Measurements from ENCODE around the gene ARHGEF26.
"Not testable (repeated sequence)": the region's sequence is repeated elsewhere in the genome, so short reads cannot be mapped to it uniquely, and the experiment has no call there.

Gene ARHGEF26, protein sequence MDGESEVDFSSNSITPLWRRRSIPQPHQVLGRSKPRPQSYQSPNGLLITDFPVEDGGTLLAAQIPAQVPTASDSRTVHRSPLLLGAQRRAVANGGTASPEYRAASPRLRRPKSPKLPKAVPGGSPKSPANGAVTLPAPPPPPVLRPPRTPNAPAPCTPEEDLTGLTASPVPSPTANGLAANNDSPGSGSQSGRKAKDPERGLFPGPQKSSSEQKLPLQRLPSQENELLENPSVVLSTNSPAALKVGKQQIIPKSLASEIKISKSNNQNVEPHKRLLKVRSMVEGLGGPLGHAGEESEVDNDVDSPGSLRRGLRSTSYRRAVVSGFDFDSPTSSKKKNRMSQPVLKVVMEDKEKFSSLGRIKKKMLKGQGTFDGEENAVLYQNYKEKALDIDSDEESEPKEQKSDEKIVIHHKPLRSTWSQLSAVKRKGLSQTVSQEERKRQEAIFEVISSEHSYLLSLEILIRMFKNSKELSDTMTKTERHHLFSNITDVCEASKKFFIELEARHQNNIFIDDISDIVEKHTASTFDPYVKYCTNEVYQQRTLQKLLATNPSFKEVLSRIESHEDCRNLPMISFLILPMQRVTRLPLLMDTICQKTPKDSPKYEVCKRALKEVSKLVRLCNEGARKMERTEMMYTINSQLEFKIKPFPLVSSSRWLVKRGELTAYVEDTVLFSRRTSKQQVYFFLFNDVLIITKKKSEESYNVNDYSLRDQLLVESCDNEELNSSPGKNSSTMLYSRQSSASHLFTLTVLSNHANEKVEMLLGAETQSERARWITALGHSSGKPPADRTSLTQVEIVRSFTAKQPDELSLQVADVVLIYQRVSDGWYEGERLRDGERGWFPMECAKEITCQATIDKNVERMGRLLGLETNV
- total RNA-seq = 0 to 0.19 (median 0) reads per million in 3 donors

DNA sequence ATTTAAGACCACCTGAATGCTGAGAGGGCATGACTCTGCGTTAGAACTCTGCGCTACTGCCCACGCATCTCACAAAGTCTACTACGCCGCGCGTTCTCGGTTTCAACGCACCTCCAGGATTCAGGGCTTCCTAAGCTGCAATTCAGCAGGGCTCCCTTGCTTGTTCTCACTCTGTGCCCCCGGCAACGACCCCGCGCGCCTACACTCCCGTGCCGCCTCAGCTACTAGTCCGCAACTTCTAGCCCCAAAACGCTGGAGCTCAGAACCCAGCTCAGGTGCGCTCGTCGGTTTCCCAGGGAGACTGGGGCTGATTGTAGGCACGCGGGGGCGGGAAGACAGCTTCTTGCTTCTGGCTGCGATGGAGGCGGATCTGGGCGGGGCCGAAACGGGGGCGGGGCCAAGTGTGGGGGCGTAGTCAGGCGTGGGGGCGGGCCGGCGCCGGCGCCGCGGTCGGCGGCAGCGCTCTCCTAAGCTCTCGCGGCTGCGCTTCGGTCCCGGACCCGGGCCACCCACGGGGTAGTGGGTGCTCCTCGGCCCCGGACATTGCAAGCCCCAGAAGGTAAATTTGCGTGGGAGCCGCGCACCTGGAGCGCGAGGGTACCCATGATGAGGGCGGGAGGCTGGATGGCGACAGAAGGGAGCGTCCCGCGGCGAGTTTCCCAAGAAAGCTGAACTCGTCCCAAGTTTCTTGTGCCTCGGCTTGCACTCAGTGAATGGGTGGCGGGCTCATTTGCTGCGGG, at the start of gene ARHGEF26:
Gene ARHGEF26 (plus strand): TSS at position 430 of the 740 bp plus-strand sequence. CDS start 603 bp downstream, outside the sequence.
- peak; percentile 28 to 51 (median 49) for DNase-seq
- peaks cover 18% of the 10 kb centered on the region for H3K27me3 ChIP-seq (replicated peaks; ENCODE audit: control insufficient read depth, insufficient read depth, low read length, poor library complexity, severe bottlenecking)
- peaks cover 13% of the 10 kb centered on the region for H3K4me1 ChIP-seq (ENCODE audit: control insufficient read depth, insufficient read depth, low read length, poor library complexity, severe bottlenecking)
- H3K27ac ChIP-seq (ENCODE audit: insufficient read depth, low read length, poor library complexity, severe bottlenecking) = no peak within 1 kb of the TSS
- H3K9me3 ChIP-seq (ENCODE audit: control insufficient read depth, low read length) = no peaks in the 10 kb centered on the region
- no peaks in the 10 kb centered on the region for H3K36me3 ChIP-seq (ENCODE audit: control insufficient read depth, insufficient read depth, low read length)
- peak within 1 kb of the TSS; percentile 60 for H3K4me3 ChIP-seq (ENCODE audit: insufficient read depth, low read depth, low read length, poor library complexity, severe bottlenecking)

DNA sequence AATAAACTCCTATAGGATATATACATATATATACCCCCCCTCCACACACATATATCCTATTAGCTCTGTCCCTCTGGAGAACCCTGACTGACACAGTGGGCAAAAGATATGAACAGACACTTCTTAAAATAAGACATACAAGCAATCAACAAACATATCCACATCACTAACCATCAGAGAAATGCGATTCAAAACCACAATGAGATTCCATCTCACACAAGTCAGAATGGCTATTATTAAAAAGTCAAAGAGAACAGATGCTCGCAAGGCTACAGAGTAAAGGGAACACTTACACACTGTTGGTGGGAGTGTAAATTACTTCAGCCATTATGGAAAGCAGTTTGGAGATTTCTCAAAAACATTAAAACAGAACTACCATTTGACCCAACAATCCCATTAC, 46.2 kb upstream of the ARHGEF26 start:
- no peak overlapping the region for H3K27ac ChIP-seq (ENCODE audit: insufficient read depth, low read length, poor library complexity, severe bottlenecking)
- H3K27me3 ChIP-seq (replicated peaks; ENCODE audit: control insufficient read depth, insufficient read depth, low read length, poor library complexity, severe bottlenecking) = no peaks in the 10 kb centered on the region
- no peak overlapping the region for H3K4me3 ChIP-seq (ENCODE audit: insufficient read depth, low read depth, low read length, poor library complexity, severe bottlenecking)
- DNase-seq = no peak
- H3K4me1 ChIP-seq (ENCODE audit: control insufficient read depth, insufficient read depth, low read length, poor library complexity, severe bottlenecking) = no peaks in the 10 kb centered on the region
- H3K9me3 ChIP-seq (ENCODE audit: control insufficient read depth, low read length) = no peaks in the 10 kb centered on the region
- no peaks in the 10 kb centered on the region for H3K36me3 ChIP-seq (ENCODE audit: control insufficient read depth, insufficient read depth, low read length)

DNA sequence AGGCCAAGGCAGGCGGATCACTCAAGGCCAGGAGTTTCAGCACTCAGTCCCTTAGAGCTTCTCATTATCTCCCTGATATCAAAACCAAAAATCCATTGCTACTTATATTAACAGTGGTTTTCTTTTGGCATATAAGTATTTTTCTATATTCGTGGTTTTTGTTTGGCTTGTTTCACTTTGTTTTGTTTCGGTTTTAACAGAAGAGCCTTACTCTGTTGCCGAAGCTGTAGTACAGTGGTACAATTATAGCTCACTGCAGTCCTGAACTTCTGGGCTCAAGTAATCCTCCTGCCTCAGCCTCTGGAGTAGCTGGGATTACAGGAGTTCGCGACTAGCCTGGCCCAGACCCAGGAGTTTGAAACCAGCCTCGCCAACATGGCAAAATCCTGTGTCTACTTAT, 42.5 kb upstream of the ARHGEF26 start:
- no peaks in the 10 kb centered on the region for H3K36me3 ChIP-seq (ENCODE audit: control insufficient read depth, insufficient read depth, low read length)
- H3K27me3 ChIP-seq (replicated peaks; ENCODE audit: control insufficient read depth, insufficient read depth, low read length, poor library complexity, severe bottlenecking) = no peaks in the 10 kb centered on the region
- H3K4me3 ChIP-seq (ENCODE audit: insufficient read depth, low read depth, low read length, poor library complexity, severe bottlenecking) = no peak overlapping the region
- DNase-seq = no peak
- no peaks in the 10 kb centered on the region for H3K4me1 ChIP-seq (ENCODE audit: control insufficient read depth, insufficient read depth, low read length, poor library complexity, severe bottlenecking)
- H3K27ac ChIP-seq (ENCODE audit: insufficient read depth, low read length, poor library complexity, severe bottlenecking) = no peak overlapping the region
- H3K9me3 ChIP-seq (ENCODE audit: control insufficient read depth, low read length) = no peaks in the 10 kb centered on the region

DNA sequence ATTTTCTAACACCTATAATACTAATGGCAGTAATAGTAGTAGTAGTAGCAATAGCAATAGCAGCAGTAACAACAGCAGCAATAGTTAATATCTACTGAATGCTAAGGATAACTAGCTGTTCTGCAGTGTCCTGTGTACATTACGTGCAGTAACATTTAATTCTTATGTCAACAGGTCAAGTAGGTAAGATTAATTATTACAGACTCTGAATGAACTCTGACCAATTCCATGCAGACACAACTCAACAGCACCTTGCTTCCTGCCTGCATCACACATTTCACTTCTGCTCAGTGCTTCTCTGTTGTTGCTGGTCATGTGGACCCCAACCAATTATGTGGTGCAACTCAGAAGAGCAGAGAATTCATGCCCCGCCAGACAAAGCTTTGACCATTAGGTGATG, 39.9 kb upstream of the ARHGEF26 start:
- H3K27me3 ChIP-seq (replicated peaks; ENCODE audit: control insufficient read depth, insufficient read depth, low read length, poor library complexity, severe bottlenecking) = no peaks in the 10 kb centered on the region
- no peaks in the 10 kb centered on the region for H3K4me1 ChIP-seq (ENCODE audit: control insufficient read depth, insufficient read depth, low read length, poor library complexity, severe bottlenecking)
- no peak overlapping the region for H3K4me3 ChIP-seq (ENCODE audit: insufficient read depth, low read depth, low read length, poor library complexity, severe bottlenecking)
- no peaks in the 10 kb centered on the region for H3K36me3 ChIP-seq (ENCODE audit: control insufficient read depth, insufficient read depth, low read length)
- no peak for DNase-seq
- H3K9me3 ChIP-seq (ENCODE audit: control insufficient read depth, low read length) = no peaks in the 10 kb centered on the region
- no peak overlapping the region for H3K27ac ChIP-seq (ENCODE audit: insufficient read depth, low read length, poor library complexity, severe bottlenecking)

DNA sequence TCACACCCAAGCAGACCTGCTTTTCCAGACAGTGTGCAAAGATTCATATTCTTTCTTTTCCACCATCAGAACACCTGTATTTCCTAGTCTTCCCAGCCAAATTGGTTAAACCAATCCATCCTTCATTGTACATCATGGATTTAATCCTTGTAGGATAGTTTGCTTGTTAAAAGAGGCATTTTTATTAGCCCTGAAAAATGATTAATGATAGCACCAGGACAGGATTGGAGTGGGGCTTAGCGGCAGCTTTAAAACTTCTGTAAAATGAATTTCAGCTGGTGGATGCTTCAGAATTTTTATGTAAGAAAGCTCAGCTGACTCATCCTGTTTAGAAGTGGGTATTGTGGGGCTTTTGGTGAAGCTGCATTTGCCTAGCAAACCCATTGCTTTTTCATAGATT, 36.1 kb upstream of the ARHGEF26 start:
- Histone ChIP-seq H3K9me3 (ENCODE audit: control insufficient read depth, low read length) (no peaks in the 10 kb centered on the region), H3K27me3 (replicated peaks; ENCODE audit: control insufficient read depth, insufficient read depth, low read length, poor library complexity, severe bottlenecking) (no peaks in the 10 kb centered on the region), H3K27ac (ENCODE audit: insufficient read depth, low read length, poor library complexity, severe bottlenecking) (no peak overlapping the region), H3K4me3 (ENCODE audit: insufficient read depth, low read depth, low read length, poor library complexity, severe bottlenecking) (no peak overlapping the region), H3K4me1 (ENCODE audit: control insufficient read depth, insufficient read depth, low read length, poor library complexity, severe bottlenecking) (no peaks in the 10 kb centered on the region), H3K36me3 (ENCODE audit: control insufficient read depth, insufficient read depth, low read length) (no peaks in the 10 kb centered on the region)
- DNase-seq = no peak

DNA sequence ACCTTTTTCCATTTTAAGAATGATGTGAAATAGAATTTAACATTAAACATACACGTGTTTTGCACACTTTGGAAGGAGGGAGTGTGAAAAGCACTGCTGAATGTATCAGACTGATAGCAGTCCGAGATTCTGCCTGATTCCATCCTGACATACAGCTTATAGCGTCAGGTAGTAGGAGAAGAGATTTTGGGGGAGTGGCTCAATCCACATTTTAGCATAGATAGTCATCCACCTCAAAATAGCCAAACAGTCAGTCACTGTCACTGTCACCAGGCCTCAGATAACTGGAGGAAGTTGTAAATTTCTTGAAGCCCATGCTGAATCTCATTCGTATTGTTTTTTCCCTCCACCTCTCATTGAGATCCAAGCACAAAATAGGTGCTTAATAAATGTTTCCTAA, 35.4 kb upstream of the ARHGEF26 start:
- Histone ChIP-seq H3K36me3 (ENCODE audit: control insufficient read depth, insufficient read depth, low read length) (no peaks in the 10 kb centered on the region), H3K4me1 (ENCODE audit: control insufficient read depth, insufficient read depth, low read length, poor library complexity, severe bottlenecking) (no peaks in the 10 kb centered on the region), H3K27me3 (replicated peaks; ENCODE audit: control insufficient read depth, insufficient read depth, low read length, poor library complexity, severe bottlenecking) (no peaks in the 10 kb centered on the region), H3K27ac (ENCODE audit: insufficient read depth, low read length, poor library complexity, severe bottlenecking) (no peak overlapping the region), H3K9me3 (ENCODE audit: control insufficient read depth, low read length) (no peaks in the 10 kb centered on the region), H3K4me3 (ENCODE audit: insufficient read depth, low read depth, low read length, poor library complexity, severe bottlenecking) (no peak overlapping the region)
- no peak for DNase-seq

DNA sequence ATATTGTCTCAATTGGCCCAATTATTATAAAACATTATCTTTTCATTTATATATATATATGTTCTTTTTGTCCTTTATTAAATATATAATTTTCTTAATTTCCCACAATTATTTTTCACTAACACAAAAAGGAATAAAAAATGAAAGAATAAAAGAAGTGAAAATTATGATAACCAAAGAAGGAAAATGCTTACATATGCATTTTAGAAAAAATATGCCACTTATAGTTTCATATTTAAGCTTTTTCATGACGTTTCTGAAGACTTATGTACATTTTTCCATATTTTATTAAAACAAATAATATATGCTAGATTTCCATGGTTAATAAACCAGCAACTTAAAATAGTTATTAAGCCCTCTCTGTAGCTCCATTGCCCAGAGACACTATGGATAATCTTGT, 34.9 kb upstream of the ARHGEF26 start:
- Histone ChIP-seq H3K27ac (ENCODE audit: insufficient read depth, low read length, poor library complexity, severe bottlenecking) (no peak overlapping the region), H3K27me3 (replicated peaks; ENCODE audit: control insufficient read depth, insufficient read depth, low read length, poor library complexity, severe bottlenecking) (no peaks in the 10 kb centered on the region), H3K36me3 (ENCODE audit: control insufficient read depth, insufficient read depth, low read length) (no peaks in the 10 kb centered on the region), H3K4me3 (ENCODE audit: insufficient read depth, low read depth, low read length, poor library complexity, severe bottlenecking) (no peak overlapping the region), H3K9me3 (ENCODE audit: control insufficient read depth, low read length) (no peaks in the 10 kb centered on the region), H3K4me1 (ENCODE audit: control insufficient read depth, insufficient read depth, low read length, poor library complexity, severe bottlenecking) (no peaks in the 10 kb centered on the region)
- DNase-seq = no peak

DNA sequence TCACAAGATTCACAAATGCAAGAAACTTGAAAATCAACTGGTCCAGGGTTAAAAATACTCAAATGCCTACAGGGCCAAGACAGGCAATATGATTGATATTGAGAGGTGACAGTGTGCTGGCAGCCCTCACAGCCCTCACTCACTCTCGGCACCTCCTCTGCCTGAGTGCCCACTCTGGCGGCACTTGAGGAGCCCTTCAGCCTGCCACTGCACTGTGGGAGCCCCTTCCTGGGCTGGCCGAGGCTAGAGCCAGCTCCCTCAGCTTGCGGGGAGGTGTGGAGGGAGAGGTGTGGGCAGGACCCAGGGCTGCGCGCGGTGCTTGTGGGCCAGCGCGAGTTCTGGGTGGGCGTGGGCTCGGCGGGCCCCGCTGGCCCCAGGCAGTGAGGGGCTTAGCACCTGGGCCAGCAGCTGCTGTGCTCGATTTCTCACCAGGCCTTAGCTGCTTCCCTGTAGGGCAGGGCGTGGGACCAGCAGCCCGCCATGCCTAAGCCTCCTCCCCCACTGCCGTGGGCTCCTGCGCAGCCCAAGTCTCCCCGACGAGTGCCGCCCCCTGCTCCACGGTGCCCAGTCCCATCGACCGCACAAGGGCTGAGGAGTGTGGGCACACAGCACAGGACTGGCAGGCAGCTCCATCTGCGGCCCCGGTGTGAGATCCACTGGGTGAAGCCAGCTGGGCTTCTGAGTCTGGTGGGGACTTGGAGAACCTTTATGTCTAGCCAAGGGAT, 33.3 kb upstream of the ARHGEF26 start:
- not testable (repeated sequence) for DNase-seq; H3K4me1 ChIP-seq (ENCODE audit: control insufficient read depth, insufficient read depth, low read length, poor library complexity, severe bottlenecking); H3K9me3 ChIP-seq (ENCODE audit: control insufficient read depth, low read length); H3K27me3 ChIP-seq (replicated peaks; ENCODE audit: control insufficient read depth, insufficient read depth, low read length, poor library complexity, severe bottlenecking); H3K36me3 ChIP-seq (ENCODE audit: control insufficient read depth, insufficient read depth, low read length); H3K27ac ChIP-seq (ENCODE audit: insufficient read depth, low read length, poor library complexity, severe bottlenecking); H3K4me3 ChIP-seq (ENCODE audit: insufficient read depth, low read depth, low read length, poor library complexity, severe bottlenecking)
